ENCODE results near the gene TCF7L1. TPM values are rescaled to one million over a fixed set of nuclear protein-coding genes. Genes with fewer than 3 reads are reported as not detected.
"Not testable (repeated sequence)": the region's sequence is repeated elsewhere in the genome, so short reads cannot be mapped to it uniquely, and the experiment has no call there.

TCF7L1 gene
- total RNA-seq, 2 donors from 2014 or later = 8.3 to 8.8 TPM

- Histone ChIP-seq H3K36me3 (no peaks in the 10 kb centered on the region), H3K27ac (no peak overlapping the region), H3K4me3 (no peak overlapping the region), H3K27me3 (replicated peaks; ENCODE audit: insufficient read depth) (no peaks in the 10 kb centered on the region), H3K9me3 (no peaks in the 10 kb centered on the region), H3K4me1 (ENCODE audit: control insufficient read depth in 1 of 2, low read depth in 2 of 2) (no peaks in the 10 kb centered on the region)
- DNase-seq (ENCODE audit: low spot score) = no peak
- no peak for ATAC-seq (ENCODE audit: insufficient number of reproducible peaks, low FRiP score, low read depth)
- TF ChIP-seq CTCF (IDR thresholded peaks at IDR 0.05) = no peak
These were observed 201.7 kb downstream of the TCF7L1 start for GRCh38 chr2:85334928-85335327.

GRCh38 chr2:85340034-85340892 is 207.1 kb downstream of the TCF7L1 start:
- no peak for TF ChIP-seq CTCF (IDR thresholded peaks at IDR 0.05)
- peak overlapping the region; percentile 43 for H3K4me3 ChIP-seq
- no peak overlapping the region for H3K27ac ChIP-seq
- H3K27me3 ChIP-seq (replicated peaks; ENCODE audit: insufficient read depth) = no peaks in the 10 kb centered on the region
- no peak for ATAC-seq (ENCODE audit: insufficient number of reproducible peaks, low FRiP score, low read depth)
- H3K9me3 ChIP-seq = no peaks in the 10 kb centered on the region
- H3K4me1 ChIP-seq (ENCODE audit: control insufficient read depth in 1 of 2, low read depth in 2 of 2) = no peaks in the 10 kb centered on the region
- DNase-seq (ENCODE audit: low spot score) = no peak
- H3K36me3 ChIP-seq = peaks cover 11% of the 10 kb centered on the region

GRCh38 chr2:85341269-85342029 is 208.3 kb downstream of the TCF7L1 start:
- Histone ChIP-seq H3K36me3 (peaks cover 19% of the 10 kb centered on the region), H3K27ac (no peak overlapping the region), H3K4me1 (ENCODE audit: control insufficient read depth in 1 of 2, low read depth in 2 of 2) (no peaks in the 10 kb centered on the region), H3K4me3 (no peak overlapping the region), H3K9me3 (no peaks in the 10 kb centered on the region), H3K27me3 (replicated peaks; ENCODE audit: insufficient read depth) (no peaks in the 10 kb centered on the region)
- ATAC-seq (ENCODE audit: insufficient number of reproducible peaks, low FRiP score, low read depth) (no peak), DNase-seq (ENCODE audit: low spot score) (no peak)
- TF ChIP-seq CTCF (IDR thresholded peaks at IDR 0.05) = no peak

GRCh38 chr2:85342156-85342555 is 209.0 kb downstream of the TCF7L1 start:
- TF ChIP-seq CTCF (IDR thresholded peaks at IDR 0.05) = no peak
- no peak for DNase-seq (ENCODE audit: low spot score)
- ATAC-seq (ENCODE audit: insufficient number of reproducible peaks, low FRiP score, low read depth) = no peak
- Histone ChIP-seq H3K4me1 (ENCODE audit: control insufficient read depth in 1 of 2, low read depth in 2 of 2) (no peaks in the 10 kb centered on the region), H3K27ac (no peak overlapping the region), H3K4me3 (no peak overlapping the region), H3K9me3 (no peaks in the 10 kb centered on the region), H3K27me3 (replicated peaks; ENCODE audit: insufficient read depth) (no peaks in the 10 kb centered on the region), H3K36me3 (peaks cover 23% of the 10 kb centered on the region)

- not testable (repeated sequence) for H3K9me3 ChIP-seq; H3K4me1 ChIP-seq (ENCODE audit: control insufficient read depth in 1 of 2, low read depth in 2 of 2); H3K27ac ChIP-seq; H3K27me3 ChIP-seq (replicated peaks; ENCODE audit: insufficient read depth); ATAC-seq (ENCODE audit: insufficient number of reproducible peaks, low FRiP score, low read depth); H3K4me3 ChIP-seq; DNase-seq (ENCODE audit: low spot score)
- peaks cover 33% of the 10 kb centered on the region for H3K36me3 ChIP-seq
These were observed 210.2 kb downstream of the TCF7L1 start for GRCh38 chr2:85343207-85343895.
